ENCODE results near the gene MRPL53.
"Not testable (repeated sequence)": the region's sequence is repeated elsewhere in the genome, so short reads cannot be mapped to it uniquely, and the experiment has no call there.

Gene MRPL53

GRCh38 chr2:74481431-74481830 is 9.0 kb upstream of the MRPL53 start:
- DNase-seq, result no peak

- no peak for DNase-seq
Measured at GRCh38 chr2:74474899-74475298, 2.4 kb upstream of the MRPL53 start.

- DNase-seq, result no peak
Measured at GRCh38 chr2:74474481-74474880, 2.0 kb upstream of the MRPL53 start.

GRCh38 chr2:74472945-74473258 is 422 bp upstream of the MRPL53 start:
- no peak for DNase-seq

GRCh38 chr2:74471332-74472065 is 981 bp downstream of the MRPL53 start:
- DNase-seq, result no peak

- not testable (repeated sequence) for DNase-seq
Measured at GRCh38 chr2:74470742-74471141, 1.7 kb downstream of the MRPL53 start.

GRCh38 chr2:74464406-74464805 is 8.1 kb downstream of the MRPL53 start:
- no peak for DNase-seq

- DNase-seq, result no peak
Measured at GRCh38 chr2:74462786-74463105, 9.7 kb downstream of the MRPL53 start.

- DNase-seq, result no peak
Measured at GRCh38 chr2:74462054-74462785, 10.3 kb downstream of the MRPL53 start.

- DNase-seq, result no peak
Measured at GRCh38 chr2:74461187-74462053, 11.1 kb downstream of the MRPL53 start.

- DNase-seq, result not testable (repeated sequence)
Measured at GRCh38 chr2:74460187-74460586, 12.3 kb downstream of the MRPL53 start.

- DNase-seq, result not testable (repeated sequence)
Measured at GRCh38 chr2:74459503-74460118, 12.9 kb downstream of the MRPL53 start.

GRCh38 chr2:74458938-74459363 is 13.5 kb downstream of the MRPL53 start:
- no peak for DNase-seq

- DNase-seq, result peak; percentile 99
Measured at GRCh38 chr2:74458132-74458937, 14.1 kb downstream of the MRPL53 start, which contains the start of gene WBP1. Gene WBP1 (plus strand): TSS chr2:74458438. CDS start chr2:74458603, 165 bp downstream.

GRCh38 chr2:74457549-74458131 is 14.8 kb downstream of the MRPL53 start:
- peak; percentile 74 for DNase-seq

- peak; percentile 63 for DNase-seq
Measured at GRCh38 chr2:74457129-74457548, 15.3 kb downstream of the MRPL53 start.

- DNase-seq, result peak; percentile 94
Measured at GRCh38 chr2:74454654-74455511, 17.6 kb downstream of the MRPL53 start, which contains the start of gene INO80B. Gene INO80B (plus strand): TSS chr2:74455087. CDS start chr2:74455117, 30 bp downstream.

- no peak for DNase-seq
Measured at GRCh38 chr2:74450570-74451190, 21.8 kb downstream of the MRPL53 start.

GRCh38 chr2:74448771-74449170 is 23.7 kb downstream of the MRPL53 start:
- DNase-seq, result no peak

Measured in NCI-H1105 treated with DMSO at 0.1 percent for 48 hours (cell line).